ENCODE results near the gene FABP3. TPM values are rescaled to one million over a fixed set of nuclear protein-coding genes. Genes with fewer than 3 reads are reported as not detected.

Gene FABP3
- total RNA-seq, 4 donors from 2014 or later: 28.2 to 77.6 (median 33.2) TPM; not detected in 1

DNA sequence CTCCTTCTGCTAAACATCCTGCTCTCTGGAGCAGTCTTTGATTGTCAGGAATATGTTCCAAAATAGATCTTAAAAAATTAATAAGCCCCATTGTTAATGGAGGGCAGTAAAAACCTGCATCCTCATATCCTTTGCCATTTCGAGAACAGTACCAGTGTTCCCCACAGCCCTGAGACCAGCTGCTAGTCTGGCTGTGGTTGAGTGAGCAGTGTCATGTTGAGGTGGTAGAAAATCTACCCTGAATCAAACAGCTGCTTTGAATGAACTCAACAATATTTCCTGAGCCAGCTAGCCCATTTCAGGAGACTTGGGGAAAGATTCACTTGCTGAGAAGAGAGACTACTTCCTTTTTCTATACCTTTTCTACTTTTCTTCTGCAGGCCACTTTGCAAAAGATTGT lies 24.4 kb downstream of the FABP3 start:
- H3K9me3 ChIP-seq: no peaks in the 10 kb centered on the region
- DNase-seq: no peak
- intact Hi-C loops (cut with DNase I; ENCODE audit: low total_unique reads): no loop called here
- no peak overlapping the region for H3K27ac ChIP-seq
- no peaks in the 10 kb centered on the region for H3K27me3 ChIP-seq
- no peak overlapping the region for H3K4me3 ChIP-seq
- TF ChIP-seq, protein P1, sequence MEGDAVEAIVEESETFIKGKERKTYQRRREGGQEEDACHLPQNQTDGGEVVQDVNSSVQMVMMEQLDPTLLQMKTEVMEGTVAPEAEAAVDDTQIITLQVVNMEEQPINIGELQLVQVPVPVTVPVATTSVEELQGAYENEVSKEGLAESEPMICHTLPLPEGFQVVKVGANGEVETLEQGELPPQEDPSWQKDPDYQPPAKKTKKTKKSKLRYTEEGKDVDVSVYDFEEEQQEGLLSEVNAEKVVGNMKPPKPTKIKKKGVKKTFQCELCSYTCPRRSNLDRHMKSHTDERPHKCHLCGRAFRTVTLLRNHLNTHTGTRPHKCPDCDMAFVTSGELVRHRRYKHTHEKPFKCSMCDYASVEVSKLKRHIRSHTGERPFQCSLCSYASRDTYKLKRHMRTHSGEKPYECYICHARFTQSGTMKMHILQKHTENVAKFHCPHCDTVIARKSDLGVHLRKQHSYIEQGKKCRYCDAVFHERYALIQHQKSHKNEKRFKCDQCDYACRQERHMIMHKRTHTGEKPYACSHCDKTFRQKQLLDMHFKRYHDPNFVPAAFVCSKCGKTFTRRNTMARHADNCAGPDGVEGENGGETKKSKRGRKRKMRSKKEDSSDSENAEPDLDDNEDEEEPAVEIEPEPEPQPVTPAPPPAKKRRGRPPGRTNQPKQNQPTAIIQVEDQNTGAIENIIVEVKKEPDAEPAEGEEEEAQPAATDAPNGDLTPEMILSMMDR (IDR thresholded peaks at IDR 0.05): no peak
- no peak for TF ChIP-seq POLR2A (IDR thresholded peaks at IDR 0.05)
- no peaks in the 10 kb centered on the region for H3K36me3 ChIP-seq
- H3K4me1 ChIP-seq: no peaks in the 10 kb centered on the region

DNA sequence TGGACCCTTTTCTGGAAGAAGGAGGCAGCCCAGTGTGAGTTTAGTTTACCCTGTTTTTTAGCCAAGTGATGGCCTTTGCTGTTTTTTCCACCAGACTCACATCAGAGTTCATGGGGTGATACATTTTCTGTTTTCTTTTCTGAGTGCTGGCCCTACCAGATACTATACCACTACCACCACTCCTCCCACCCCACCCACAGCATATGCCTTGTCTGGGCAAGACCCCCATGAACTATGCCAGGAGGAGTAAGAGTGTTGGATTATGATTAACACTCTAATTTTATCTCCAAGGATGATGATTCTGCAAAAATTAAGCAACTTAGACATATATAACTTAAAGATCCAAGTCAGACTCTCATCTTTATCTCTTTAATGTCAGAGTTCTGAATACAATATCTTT lies 26.1 kb downstream of the FABP3 start:
- TF ChIP-seq POLR2A (IDR thresholded peaks at IDR 0.05): no peak
- DNase-seq: no peak
- H3K27ac ChIP-seq: no peak overlapping the region
- H3K36me3 ChIP-seq: no peaks in the 10 kb centered on the region
- H3K4me3 ChIP-seq: no peak overlapping the region
- no peaks in the 10 kb centered on the region for H3K9me3 ChIP-seq
- intact Hi-C loops (cut with DNase I; ENCODE audit: low total_unique reads): no loop called here
- H3K4me1 ChIP-seq: no peaks in the 10 kb centered on the region
- no peaks in the 10 kb centered on the region for H3K27me3 ChIP-seq

DNA sequence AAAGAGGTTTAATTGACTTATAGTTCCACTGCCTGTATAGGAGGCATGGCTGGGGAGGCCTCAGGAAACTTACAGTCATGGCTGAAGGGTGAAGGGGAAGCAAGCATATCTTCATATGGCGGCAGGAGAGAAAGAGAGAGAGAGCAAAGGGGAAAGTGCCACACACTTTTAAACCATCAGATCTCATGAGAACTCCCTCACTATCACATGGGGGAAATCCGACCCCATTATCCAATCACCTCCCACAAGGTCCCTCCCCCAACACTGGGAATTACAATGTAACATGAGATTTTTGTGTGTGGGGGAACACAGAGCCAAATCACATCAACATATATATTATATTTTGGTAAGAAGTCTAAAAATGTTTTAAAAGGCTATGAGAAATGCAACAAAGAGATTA lies 27.2 kb downstream of the FABP3 start:
- TF ChIP-seq, protein P1 (IDR thresholded peaks at IDR 0.05): no peak
- no peak for TF ChIP-seq POLR2A (IDR thresholded peaks at IDR 0.05)

DNA sequence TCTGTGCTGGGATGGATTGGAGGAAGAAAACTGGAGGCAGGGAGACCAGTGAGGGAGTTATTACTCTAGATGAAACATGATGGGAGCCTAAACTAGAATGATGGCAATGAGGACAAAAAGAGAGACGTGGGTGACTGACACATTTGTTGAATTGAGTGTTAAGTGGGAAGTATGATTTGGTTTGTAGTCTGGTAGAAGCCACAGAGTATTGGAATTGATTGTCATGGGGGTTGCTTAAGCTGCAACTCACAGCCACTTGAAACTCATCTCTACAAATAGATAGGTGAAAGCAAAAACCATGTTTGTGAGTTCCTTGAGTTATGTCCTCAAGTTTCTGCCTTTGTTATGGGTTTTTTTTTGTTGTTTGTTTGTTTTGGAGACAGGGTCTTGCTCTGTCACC lies 28.4 kb downstream of the FABP3 start:
- intact Hi-C loops (cut with DNase I; ENCODE audit: low total_unique reads): no loop called here
- H3K4me3 ChIP-seq: no peak overlapping the region
- TF ChIP-seq POLR2A (IDR thresholded peaks at IDR 0.05): no peak
- TF ChIP-seq, protein P1 (IDR thresholded peaks at IDR 0.05): no peak
- DNase-seq: no peak
- H3K27ac ChIP-seq: no peak overlapping the region
- no peaks in the 10 kb centered on the region for H3K36me3 ChIP-seq
- no peaks in the 10 kb centered on the region for H3K9me3 ChIP-seq
- H3K4me1 ChIP-seq: no peaks in the 10 kb centered on the region
- H3K27me3 ChIP-seq: no peaks in the 10 kb centered on the region

More for the DNA sequence above, 27.2 kb downstream of the FABP3 start:
- Histone ChIP-seq H3K27ac (no peak overlapping the region), H3K9me3 (no peaks in the 10 kb centered on the region), H3K36me3 (no peaks in the 10 kb centered on the region), H3K4me1 (no peaks in the 10 kb centered on the region), H3K4me3 (no peak overlapping the region), H3K27me3 (no peaks in the 10 kb centered on the region)
- intact Hi-C loops (cut with DNase I; ENCODE audit: low total_unique reads): no loop called here
- no peak for DNase-seq

DNA sequence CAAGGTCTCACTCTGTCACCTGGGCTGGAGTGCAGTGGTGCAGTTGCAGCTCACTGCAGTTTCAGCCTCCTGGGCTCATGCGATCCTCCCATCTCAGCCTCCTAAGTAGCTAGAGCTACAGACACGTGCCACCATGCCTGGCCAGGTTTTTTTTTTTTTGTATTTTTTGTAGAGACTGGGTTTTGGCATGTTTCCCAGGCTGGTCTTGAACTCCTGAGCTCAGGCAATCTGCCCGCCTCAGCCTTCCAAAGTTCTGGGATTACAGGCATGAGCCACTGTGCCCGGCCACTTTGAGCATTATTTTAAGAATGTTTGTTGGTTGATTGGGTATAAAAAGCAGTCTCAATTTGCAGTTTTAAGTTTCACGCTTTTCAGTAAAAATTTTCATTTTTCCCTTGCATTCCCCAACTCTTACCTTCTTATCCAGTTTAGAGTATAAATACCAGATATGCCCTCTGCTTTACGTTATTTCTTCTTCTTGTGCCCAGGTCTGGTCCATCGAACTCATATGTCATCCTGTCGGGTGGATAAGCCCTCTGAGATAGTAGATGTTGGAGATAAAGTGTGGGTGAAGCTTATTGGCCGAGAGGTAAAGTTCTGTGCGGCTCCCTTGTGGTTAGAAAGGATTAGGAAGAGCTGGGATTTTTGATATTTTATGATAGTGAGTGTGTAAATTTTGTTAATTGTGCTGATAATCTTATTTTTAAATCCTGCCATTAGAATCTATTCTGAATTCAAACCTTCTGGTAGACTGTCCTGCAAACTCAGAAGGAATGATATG lies 36.0 kb downstream of the FABP3 start:
- no peak overlapping the region for H3K4me3 ChIP-seq
- H3K27ac ChIP-seq: no peak overlapping the region
- no peaks in the 10 kb centered on the region for H3K36me3 ChIP-seq
- no peaks in the 10 kb centered on the region for H3K9me3 ChIP-seq
- no peaks in the 10 kb centered on the region for H3K4me1 ChIP-seq
- no peak for DNase-seq
- intact Hi-C loops (cut with DNase I; ENCODE audit: low total_unique reads): no loop called here
- no peak for TF ChIP-seq POLR2A (IDR thresholded peaks at IDR 0.05)
- TF ChIP-seq, protein P1 (IDR thresholded peaks at IDR 0.05): no peak
- no peaks in the 10 kb centered on the region for H3K27me3 ChIP-seq

Measured in uterus (tissue), 4 donors.